Osteocyte (in vitro differentiated cells): ENCODE data around the gene IGF2BP3. TPM values are rescaled to one million over a fixed set of nuclear protein-coding genes. Genes with fewer than 3 reads are reported as not detected.

Source experiments
- DNase-seq: peaks from one replicate; pipeline ENCODE4 v3.0.0; 2021; ENCODE audit warnings: mixed read lengths; ENCODE audit not compliant: unreplicated experiment; ENCODE audit errors: extremely low spot score
- H3K27ac Mint-ChIP-seq: one replicate; pipeline ENCODE4 v1.8.0; 2021; ENCODE audit warnings: mild to moderate bottlenecking, mixed read lengths; ENCODE audit not compliant: unreplicated experiment
- H3K27me3 Mint-ChIP-seq: one replicate; pipeline ENCODE4 v1.8.0; 2021; ENCODE audit warnings: mixed read lengths; ENCODE audit not compliant: unreplicated experiment
- H3K36me3 Mint-ChIP-seq: one replicate; pipeline ENCODE4 v1.8.0; 2021; ENCODE audit warnings: mixed read lengths; ENCODE audit not compliant: unreplicated experiment
- H3K4me1 Mint-ChIP-seq: one replicate; pipeline ENCODE4 v1.8.0; 2021; ENCODE audit warnings: mixed read lengths; ENCODE audit not compliant: unreplicated experiment
- H3K4me3 Mint-ChIP-seq: one replicate; pipeline ENCODE4 v1.8.0; 2021; ENCODE audit warnings: mild to moderate bottlenecking, moderate library complexity, mixed read lengths; ENCODE audit not compliant: unreplicated experiment
- H3K9me3 Mint-ChIP-seq: one replicate; pipeline ENCODE4 v1.8.0; 2021; ENCODE audit warnings: mixed read lengths; ENCODE audit not compliant: unreplicated experiment
- CTCF ChIP-seq: fragments of 200-600 bp; sonication (generic); IDR thresholded peaks from 2 replicates; pipeline ENCODE4 v1.5.0; 2021; ENCODE audit warnings: antibody characterized with exemption, mild to moderate bottlenecking, moderate library complexity
- total RNA-seq: library from RNA; stranded (reverse); gene quantifications from 2 replicates; pipeline ENCODE4 v1.2.1, GENCODE V29; 2021

IGF2BP3 gene
- total RNA-seq, 1 donor from 2014 or later: 70.0 TPM

- Mint-ChIP-seq H3K27me3 (peaks cover 13% of the 10 kb centered on the region), H3K36me3 (no peaks in the 10 kb centered on the region), H3K27ac (no peak overlapping the region), H3K4me1 (peaks cover 12% of the 10 kb centered on the region), H3K4me3 (no peak overlapping the region), H3K9me3 (no peaks in the 10 kb centered on the region)
- TF ChIP-seq CTCF: no peak
- no peak for DNase-seq
Measured at GRCh38 chr7:23477962-23478866, 7.9 kb upstream of the IGF2BP3 start.

- no peak overlapping the region for H3K4me3 Mint-ChIP-seq
- no peak for DNase-seq
- no peaks in the 10 kb centered on the region for H3K36me3 Mint-ChIP-seq
- no peak overlapping the region for H3K27ac Mint-ChIP-seq
- peaks cover 13% of the 10 kb centered on the region for H3K27me3 Mint-ChIP-seq
- peaks cover 21% of the 10 kb centered on the region for H3K4me1 Mint-ChIP-seq
- no peaks in the 10 kb centered on the region for H3K9me3 Mint-ChIP-seq
- no peak for TF ChIP-seq CTCF
Measured at GRCh38 chr7:23477157-23477499, 6.8 kb upstream of the IGF2BP3 start.

GRCh38 chr7:23476286-23477156 lies 6.2 kb upstream of the IGF2BP3 start:
- Mint-ChIP-seq H3K27ac (no peak overlapping the region), H3K4me1 (peaks cover 26% of the 10 kb centered on the region), H3K4me3 (no peak overlapping the region), H3K36me3 (no peaks in the 10 kb centered on the region), H3K27me3 (peaks cover 13% of the 10 kb centered on the region), H3K9me3 (no peaks in the 10 kb centered on the region)
- no peak for TF ChIP-seq CTCF
- no peak for DNase-seq

- no peaks in the 10 kb centered on the region for H3K9me3 Mint-ChIP-seq
- no peak for TF ChIP-seq CTCF
- H3K27ac Mint-ChIP-seq: no peak overlapping the region
- H3K4me3 Mint-ChIP-seq: peak overlapping the region; percentile 87
- no peaks in the 10 kb centered on the region for H3K36me3 Mint-ChIP-seq
- DNase-seq: no peak
- peaks cover 28% of the 10 kb centered on the region for H3K4me1 Mint-ChIP-seq
- peaks cover 13% of the 10 kb centered on the region for H3K27me3 Mint-ChIP-seq
Measured at GRCh38 chr7:23475576-23475839, 5.2 kb upstream of the IGF2BP3 start.
